GM08714 (cell line): Measurements from ENCODE around the gene STMND1.

Source experiments
- H3K4me3 ChIP-seq: fragments of 200-500 bp; sonication (Bioruptor generic); 2 replicates; pipeline ENCODE4 v1.5.1; 2014; ENCODE audit warnings: mild to moderate bottlenecking, low read length, inconsistent platforms
- ZNF274 ChIP-seq: IDR thresholded peaks from 2 replicates; pipeline ENCODE4 v1.6.1; 2012; ENCODE audit warnings: mild to moderate bottlenecking, low read depth, low read length

Gene STMND1

DNA sequence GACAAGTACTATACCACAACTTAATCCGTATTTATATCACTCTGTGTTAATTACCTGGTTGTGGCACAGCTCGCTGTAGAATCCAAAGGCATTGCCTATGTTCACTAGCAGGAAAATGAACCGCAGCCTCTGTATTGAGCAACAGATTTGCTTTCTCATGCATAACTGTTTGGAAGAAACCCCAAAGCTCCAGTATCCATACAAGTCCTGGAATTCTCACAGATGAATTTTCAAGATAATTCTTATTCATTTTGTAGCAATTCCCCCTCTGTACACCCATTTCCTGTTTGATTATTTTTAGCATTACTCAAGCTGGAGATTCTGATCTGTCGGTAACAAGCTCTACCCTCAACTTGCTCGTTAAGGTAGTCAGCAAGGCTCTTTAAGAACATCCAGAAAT lies 63.5 kb downstream of the STMND1 start:
- H3K4me3 ChIP-seq, result no peak overlapping the region
- TF ChIP-seq ZNF274, result no peak

DNA sequence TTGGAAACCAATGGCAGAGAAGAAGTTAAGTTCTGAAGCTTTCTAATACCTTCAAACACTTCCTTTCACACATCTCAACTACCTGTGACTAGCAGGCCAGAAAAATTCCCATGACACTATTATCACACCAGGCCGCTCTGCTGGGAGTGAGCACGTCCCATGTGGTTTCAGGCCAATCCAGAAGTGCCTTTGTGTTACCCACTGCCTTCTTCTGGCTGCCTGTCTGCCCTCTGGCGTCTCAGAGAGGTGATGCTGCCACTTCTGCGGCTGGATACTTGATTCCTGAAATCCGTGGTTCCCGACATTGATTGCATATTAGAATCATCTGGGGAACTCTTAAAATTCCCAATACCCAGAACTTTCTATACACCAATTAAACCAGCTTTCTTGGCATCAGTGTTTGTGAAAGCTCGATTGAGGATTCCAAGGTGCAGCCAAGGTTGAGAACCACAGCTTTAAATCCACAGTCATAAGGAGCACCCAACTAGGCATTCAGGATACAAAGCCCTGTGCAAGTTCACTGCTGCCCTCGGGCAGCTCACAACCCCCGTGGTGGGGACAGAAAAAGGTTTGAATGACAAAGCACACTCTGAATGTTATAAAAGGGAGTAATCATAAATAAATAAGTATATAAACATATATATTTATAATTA lies 65.6 kb downstream of the STMND1 start:
- TF ChIP-seq ZNF274, result no peak
- no peak overlapping the region for H3K4me3 ChIP-seq

DNA sequence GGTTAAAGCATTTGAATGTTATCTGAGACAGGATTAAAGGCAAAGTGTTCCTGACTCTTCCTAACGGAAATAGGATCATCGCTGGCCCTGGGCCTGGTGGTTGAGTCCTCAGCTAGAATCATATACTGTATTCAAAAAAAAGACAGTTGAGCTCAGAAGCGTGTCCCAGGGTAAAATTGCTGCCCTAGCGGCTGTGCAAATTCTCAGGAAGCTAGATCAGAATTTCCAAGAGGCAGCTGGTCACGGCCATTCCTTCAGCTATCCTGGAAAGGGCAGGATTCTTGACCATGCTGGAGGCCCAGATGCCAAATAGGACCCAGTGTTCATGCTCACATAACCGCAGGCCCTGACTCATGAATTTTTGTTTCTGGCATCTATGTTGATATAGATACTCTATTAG lies 67.4 kb downstream of the STMND1 start:
- no peak overlapping the region for H3K4me3 ChIP-seq
- TF ChIP-seq ZNF274, result no peak

DNA sequence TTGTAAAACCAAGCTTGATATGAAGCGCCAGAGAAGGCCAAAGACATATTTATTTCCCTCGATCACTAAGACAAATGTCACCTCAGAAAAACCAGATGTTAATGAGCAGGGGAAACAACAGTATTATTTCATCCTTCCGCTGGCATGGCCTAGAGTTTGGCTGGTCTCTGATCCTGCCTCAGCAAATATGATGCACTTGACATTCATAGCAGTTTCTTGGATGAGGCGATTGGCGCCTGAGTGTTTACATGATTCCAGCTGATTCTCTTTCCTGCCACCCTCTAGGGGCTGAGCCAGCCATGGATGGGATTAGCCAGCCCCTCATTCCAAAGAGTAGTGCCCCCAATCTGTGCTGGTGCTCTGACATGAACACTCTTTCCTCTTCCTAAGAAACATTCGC lies 67.9 kb downstream of the STMND1 start:
- no peak overlapping the region for H3K4me3 ChIP-seq
- TF ChIP-seq ZNF274, result no peak

DNA sequence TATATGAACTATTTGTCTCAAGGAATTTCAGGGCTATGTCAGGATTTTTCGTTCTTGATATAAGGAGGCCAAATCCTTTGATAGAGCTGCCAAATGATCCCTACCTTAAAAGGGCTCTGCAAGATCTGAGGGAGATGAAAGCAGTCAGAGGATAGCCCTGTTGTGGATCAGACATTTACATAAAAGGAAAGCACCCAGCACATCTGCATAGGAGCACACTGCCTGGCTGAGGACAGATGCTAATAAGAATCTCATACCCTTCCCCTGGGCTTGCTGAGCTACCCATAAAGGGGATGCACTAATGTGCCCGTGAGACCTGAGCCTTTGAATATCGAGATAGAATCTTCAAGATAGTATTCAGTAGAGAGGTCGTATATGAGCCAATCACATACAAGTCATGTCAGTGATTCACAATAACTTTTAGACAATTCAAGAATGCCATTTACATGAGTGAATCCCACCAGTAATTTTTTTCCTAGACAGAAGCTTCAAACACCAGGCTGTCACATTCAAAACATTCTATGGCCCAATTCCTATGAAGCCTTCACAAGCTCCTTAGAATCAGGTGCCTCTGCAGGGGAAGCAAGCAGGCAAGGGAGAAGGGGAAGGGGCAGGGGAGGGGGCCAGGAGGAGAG lies 71.1 kb downstream of the STMND1 start:
- H3K4me3 ChIP-seq, result no peak overlapping the region
- TF ChIP-seq ZNF274, result no peak

DNA sequence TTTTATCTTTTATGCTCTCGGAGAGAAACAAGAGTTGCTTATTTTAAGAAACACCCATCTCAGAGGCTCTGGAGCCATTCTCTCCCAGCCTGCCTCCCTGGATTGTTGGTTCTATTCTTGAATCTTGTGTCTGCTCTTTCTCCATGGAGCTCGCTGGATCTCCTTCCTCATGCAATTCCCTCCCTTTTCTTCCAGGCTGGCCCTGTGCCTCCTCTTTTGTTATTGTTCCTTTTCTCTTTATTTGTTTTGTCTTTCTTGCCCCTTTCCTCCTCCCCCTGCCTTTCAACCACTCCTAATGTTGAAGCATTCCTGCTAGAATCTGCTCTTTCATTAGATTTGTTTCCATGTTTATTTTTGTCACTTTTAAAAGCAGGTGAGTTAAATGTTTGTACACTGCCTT lies 76.5 kb downstream of the STMND1 start:
- H3K4me3 ChIP-seq, result no peak overlapping the region
- no peak for TF ChIP-seq ZNF274

DNA sequence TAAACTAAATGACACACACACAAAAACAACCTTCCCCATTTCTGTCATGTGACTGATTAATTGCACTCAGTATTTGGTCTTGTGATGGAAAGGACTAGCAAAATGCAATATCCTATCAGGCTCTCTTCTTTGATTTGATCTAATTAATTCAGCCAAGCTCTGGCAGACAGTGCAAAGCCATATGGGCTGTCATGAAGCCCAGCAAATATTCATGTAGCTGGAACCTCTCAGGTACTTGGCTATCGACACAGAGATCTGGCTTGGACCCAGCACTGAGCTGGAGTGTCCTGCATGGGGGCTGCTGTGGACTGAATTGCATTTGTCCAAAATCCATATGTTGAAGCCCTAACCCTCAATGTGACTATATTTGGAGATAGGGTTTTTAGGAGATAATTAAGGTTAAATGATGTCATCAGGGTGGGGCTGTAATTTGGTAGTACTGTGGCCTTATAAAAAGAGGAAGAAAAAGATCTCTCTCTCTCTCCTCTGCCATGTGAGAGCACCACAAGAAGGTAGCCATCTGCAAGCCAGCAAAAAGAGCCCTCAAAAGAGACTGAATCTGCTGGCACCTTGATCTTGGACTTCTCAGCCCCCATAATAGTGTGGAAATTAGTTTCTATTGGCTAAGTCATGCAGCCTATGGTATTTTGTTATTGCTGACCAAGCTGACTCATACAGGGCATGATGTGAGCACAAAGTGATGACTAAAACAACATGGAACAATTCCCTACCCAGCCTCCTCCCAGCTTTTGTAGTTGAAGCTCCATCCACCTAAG lies 77.1 kb downstream of the STMND1 start:
- TF ChIP-seq ZNF274, result no peak

DNA sequence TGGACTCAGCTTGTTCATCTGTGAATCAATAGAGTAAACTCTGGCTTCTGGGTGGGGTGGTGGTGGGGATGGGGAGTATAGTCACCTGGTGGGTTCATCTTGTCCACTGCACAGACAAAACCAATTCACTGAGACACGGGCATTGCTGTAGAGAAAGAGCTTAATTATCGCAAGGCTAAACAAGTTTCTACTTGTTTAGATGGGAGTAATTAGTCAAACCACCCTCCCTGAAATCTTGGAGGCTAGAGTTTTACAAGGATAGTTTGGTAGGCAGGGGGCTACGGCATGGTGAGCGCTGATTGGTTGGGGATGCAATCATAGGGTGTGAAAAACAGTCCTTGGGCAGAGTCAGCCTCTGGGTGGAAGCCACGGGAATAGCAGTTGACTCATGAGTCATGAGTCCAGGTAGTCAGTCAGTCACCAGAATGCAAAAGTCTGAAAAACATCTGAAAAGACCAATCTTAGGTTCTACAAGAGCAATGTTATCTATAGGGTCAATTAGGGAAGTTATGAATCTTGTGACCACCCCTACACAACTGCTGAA lies 77.8 kb downstream of the STMND1 start:
- TF ChIP-seq ZNF274, result no peak

More for the DNA sequence above, 77.1 kb downstream of the STMND1 start:
- H3K4me3 ChIP-seq, result no peak overlapping the region

More for the DNA sequence above, 77.8 kb downstream of the STMND1 start:
- H3K4me3 ChIP-seq, result no peak overlapping the region
